ENCODE results near the gene CUEDC1.

The CUEDC1 gene

DNA sequence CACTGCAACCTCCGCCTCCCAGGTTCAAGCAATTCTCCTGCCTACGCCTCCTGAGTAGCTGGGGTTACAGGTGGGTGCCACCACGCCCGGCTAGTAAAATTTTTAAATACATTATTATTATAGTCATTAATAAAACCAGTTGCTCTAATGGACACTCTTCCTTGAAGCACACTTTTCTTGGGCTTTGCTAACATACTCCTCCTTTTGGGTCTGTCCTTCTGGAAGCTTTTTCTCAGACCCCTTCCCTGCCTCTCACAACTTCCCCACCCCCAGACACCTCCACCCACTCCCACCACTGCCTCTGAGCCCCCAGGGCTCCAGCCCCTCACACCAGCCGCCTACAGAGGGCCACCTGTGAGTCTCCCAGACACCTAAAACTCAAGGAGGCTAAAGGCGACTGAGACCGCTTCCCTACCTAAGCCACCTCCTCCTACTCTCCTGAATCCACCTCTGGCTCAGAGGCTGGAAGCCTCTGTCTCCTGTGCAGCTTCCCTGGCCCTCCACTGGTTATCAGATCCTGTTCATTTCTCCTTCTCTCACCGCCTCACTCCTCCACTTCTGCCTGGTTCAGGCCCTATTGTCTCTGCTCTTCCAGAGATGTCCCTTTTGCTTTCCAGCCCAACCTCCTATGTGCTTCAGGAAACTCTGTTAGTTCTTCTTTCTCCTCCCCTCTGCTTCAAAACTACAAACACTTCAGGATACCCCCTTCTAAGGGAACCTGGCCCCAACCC is 2.1 kb upstream of the CUEDC1 start:
- no peak for DNase-seq

DNA sequence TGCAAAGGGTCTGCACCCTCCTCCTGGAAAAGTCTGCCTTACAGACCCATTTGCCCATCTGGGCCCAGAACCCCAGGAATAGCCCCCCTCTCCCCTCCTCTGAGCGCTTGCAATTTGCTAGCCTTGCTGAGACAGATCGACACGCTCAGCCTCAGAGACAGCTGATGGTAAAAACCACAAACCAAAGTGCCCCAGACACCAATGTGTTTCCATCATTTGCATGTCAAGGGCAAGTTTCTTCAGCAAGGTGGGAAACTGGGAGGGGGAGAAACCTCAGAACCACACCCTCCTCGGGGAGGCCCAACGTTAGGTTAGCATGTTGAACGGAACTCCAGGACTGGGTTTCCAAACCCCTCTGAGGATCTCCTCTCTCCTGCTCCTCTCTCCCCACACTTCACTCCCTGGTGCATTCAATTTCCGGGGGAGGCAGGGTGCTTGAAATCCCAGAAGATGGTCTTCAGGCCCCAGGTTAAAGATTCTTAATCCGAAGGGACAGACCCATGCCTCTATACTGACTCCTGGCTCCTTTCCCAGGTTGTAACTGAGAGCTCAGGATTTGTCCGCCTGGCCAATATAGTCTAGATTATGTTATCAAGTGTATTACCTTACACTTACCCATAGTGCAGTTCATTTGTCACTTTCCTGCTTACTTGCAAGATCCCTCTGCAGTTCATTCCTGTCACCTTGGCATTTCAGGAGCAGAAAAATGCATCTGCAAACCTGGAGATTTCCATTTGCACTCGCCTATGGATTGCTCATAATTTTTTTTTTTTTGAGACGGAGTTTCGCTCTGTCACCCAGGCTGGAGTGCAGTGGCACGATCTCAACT is 1.3 kb upstream of the CUEDC1 start:
- DNase-seq: peak; percentile 59

DNA sequence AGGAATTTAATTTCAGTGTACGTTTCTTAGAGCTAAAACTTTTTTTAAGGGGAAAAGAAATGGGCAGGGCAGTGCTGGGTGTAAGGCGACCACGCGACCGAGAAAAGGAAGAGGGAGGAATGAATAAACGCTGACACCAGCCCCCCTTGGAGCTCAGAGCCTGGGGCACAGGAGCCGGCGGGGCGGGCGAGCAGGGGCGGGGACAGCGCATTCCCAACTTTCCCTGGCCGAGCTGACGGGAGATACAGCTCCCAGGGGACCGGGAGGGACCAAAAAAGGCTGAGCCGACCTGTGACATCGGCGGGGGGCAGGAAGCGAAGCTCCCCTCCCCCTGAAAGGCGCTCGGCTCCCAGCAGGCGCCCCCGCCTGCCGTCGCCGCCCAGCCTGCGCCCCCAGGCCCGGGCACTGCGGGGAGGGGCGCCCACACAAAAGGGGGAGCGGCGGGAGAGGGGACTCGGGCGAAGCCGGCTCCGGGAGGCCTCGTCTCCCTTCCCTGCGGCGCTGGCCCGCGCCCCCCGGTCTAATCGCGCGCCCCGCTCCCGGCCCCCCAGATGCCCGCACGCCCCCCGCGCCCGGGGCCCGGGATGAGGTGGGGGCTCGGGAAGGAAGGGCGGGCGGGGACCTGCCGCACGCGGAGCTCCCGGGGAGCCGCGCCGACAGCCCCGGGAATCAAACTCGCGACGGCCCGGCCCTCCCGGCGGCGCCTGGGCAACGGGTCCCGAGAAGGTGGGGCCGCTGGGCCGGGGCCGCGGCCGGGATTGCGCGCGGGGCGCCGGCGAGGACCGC is 622 bp downstream of the CUEDC1 start:
- no peak for DNase-seq

DNA sequence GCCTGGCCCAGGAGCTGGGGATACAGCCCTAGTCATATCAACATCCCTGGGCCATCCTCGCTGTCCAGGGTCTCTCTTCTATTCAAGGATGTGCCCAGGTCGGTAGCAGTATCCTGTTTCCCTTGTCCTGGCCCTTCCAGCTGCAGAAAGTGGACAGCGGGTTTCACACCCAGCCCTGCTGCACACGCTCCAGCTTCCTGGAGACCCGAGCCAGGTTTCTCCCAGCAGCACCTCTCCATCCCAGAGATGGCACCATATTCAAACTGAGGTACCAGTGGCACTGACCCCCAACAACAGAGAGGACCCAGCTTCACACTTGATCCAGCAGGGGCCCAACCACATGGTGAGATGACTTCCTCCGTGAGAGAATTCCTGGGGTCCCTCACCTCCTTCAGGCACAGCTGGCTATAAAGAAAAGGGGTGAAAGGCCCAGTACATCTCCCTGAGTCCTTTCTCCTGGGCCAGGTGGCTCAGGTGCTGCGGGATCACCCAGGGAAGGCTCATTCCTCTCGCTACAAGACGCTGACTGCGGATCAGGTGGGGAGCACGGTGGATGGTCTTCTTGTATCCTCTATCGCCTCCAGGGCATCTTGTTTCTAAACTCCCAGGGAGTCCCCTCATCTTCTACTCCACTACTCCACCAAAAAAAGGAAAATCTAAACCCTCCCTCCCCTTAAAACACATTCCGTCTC is 1.4 kb downstream of the CUEDC1 start:
- no peak for DNase-seq

DNA sequence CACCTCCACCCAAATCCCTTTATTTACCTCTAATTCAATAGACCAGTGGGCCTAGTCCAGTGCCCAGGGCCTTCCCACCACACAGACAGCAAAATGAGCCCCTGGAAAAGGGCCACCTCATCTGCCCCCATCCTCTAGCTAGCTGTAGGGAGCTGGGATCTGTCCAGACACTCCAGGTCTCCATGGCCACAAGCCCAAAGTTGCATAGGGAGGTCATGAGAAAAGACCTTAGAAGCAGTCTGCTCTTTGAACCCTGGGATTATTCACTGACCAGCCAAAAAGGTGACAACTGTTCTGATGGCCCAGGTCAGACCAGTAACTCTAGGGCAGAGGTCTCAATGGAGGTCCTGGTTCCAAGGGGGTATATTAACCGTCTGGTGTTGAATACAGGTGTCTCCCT is 2.0 kb downstream of the CUEDC1 start:
- no peak for DNase-seq

DNA sequence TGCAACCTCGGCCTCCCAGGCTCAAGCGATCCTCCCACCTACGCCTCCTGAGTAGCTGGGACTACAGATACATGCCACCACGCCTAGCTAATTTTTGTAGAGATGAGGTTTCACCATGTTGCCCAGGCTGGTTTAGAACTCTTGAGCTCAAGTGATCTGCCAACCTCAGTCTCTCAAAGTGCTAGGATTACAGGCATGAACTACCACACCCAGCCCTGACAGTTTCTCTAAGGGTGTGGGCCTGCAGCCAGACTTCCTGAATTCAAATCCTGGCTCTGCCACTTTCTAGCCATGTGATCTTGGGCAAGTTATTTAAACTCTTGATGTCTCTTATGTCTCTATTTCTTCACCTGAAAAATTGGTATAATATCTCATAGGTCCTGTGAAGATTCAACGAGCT is 5.6 kb downstream of the CUEDC1 start:
- DNase-seq: no peak

DNA sequence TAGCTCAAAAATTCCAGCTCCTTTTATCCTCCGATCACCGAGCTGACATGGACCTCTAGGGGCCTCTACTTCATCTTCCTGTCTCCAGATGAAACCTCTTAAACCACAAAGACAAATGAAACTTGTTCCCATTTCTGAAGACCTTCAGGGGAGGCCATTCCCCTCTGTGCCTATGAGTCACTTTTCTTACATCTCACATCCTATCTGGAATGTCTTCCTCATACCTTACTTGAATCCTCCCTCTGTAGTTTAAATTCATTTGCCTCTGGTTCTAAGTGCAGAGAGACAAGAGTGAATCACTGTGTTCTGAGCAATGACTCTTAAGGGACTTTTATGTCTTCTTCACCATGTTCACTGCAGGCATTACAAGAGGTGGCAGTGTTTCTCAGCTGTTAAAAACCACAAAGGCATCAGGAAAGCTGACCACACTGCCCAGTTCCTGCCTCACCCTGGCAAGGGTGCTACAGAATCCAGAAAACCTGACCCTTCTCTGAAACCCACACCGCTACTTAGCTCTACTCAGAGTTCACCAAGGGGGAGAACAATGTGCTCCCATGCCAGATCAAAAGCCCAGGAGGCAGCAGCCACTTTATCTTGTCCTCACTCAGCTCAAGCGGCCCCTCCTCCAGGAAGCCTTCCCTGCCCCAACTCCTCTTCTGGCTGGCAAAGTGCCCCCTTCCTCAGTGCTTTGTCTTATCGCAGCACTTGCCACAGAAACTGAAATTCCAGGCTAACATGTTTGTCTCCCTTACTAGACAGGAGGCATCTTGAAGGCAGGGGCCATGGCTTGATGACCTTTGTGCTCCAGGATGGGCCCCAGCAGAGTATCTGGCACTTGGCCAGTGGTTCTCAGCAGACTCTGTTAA is 6.4 kb downstream of the CUEDC1 start:
- DNase-seq: no peak

DNA sequence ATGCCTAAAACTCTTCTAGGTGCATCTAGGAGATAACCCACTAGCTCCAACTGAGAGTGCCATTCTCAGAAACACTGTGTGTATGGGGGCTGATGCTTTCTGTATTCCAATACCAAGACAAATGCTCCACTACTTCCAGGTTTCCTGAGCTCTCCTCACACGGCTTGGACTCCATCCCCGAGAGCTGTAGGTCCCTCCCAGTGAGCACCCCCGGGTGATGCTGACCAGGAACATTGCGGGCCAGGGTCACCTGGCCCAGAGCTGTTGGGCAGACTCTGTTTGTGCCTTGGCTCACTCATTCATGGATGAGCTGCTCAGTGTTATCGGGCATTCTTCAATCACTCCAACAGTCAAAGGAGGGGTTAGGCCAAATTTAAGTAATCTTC is 7.0 kb downstream of the CUEDC1 start:
- DNase-seq: no peak

DNA sequence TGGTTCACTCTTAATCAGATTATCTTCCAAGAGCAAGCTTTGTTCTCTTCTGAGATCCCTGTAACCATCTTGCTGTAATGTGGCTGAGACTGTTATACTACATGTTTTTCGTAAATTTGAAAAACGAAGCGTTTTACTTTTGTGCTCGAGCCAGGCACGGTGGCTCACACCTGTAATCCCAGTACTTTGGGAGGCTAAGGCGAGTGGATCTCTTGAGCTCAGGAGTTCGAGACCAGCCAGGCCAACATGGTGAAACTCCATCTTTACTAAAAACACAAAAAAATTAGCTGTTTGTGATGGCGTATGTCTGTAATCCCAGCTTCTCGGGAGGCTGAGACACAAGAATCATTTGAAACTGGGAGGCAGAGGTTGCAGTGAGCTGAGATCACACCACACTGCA is 7.8 kb downstream of the CUEDC1 start:
- no peak for DNase-seq

DNA sequence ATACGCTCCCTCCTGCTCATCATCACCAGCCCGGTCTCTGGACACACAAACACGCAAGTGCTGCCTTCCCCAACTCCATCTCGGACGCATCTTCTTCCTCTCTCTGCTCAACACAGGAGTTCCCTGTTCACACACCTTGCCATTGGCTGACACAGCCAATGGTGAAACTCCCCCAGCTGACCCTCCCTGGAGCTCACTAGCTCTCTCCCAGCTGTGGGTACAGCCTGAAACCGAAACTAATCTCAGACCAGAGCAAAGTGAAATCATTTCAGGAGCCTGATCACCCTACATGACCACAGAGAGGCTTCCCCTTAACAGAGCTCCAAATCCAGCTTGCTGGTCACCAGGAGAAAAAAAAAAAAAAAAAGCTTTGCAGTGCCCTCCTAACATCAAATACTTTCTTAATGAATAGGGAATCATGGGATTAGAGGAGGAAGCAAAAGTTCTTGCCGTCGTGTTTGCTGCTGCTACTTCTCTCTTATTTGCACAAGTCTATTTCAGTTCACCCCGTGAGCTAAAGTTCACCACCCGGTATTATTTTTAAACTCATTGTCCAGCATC is 8.3 kb downstream of the CUEDC1 start:
- peak; percentile 56 for DNase-seq

DNA sequence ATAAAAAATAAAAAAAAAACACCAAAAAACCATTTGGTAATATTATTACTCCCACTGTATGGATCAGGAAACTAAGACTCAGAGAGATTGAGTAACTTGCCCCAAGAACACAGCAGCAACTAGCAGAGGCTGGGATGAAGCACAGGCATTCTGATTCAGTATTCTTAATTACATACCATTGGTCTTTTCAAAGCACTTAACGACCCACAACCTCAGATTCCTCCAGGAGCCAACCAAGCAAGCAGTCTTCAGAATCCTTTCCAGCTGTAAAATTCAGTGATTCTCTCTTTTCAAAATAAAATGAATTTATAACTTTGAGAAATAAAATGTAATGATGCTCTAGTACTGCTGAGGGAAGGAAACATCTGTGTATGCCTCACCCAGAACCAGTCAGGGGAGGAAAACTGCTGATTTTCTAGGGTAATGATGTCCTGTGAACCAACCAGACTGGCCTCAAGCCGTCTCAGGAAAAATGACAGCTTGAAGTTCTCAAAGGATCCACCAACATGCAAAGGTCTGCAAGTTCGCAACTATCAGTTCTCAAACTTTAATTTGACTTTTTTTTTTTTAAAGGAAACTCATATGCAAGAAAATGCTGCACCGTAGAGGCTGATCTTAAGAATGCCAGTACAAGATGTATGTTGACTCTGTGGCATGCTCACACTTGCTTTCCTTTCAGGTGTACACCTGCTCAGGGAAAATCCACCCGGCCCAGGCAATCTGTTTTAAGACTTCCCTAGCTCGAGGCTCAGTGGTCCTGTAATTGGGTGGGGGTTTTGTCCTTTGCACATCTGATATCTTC is 9.0 kb downstream of the CUEDC1 start:
- no peak for DNase-seq

DNA sequence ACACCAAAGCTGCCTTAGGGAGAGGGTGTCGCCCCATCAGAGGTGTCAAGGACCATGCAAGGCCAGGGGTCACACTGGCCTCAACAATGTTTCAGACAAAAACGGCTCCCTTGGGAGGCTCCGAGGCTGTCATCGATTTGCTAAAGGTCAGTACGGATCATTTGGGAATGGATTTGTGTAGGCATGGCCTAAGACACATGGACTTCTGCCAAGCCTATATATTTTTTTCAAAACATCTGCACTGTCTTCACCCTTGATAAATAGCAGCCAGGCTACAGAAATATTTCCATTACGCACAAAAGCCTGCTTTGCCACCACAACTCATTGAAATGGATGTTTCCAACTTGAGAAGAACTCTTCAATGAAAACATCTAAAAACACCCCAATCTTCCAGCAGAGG is 10.3 kb downstream of the CUEDC1 start:
- no peak for DNase-seq

DNA sequence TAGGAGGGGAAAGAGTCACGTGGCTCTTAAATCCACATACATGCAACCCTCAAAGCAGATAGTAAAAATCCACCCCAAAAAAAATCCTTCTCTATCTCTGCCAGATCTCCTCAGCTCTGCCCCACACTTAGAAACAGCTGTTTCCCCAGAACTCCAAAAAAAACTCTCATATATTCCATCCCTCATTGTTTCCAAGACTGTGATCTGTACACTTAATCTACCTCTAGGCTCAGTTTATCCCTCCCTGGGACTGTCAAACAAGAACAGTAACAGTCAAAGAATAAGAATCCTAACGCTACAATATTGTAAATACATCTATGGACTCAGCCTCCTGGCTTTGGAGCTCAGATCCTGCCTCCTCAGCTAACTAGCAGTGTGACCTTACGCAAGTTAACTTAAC is 11.6 kb downstream of the CUEDC1 start:
- no peak for DNase-seq

DNA sequence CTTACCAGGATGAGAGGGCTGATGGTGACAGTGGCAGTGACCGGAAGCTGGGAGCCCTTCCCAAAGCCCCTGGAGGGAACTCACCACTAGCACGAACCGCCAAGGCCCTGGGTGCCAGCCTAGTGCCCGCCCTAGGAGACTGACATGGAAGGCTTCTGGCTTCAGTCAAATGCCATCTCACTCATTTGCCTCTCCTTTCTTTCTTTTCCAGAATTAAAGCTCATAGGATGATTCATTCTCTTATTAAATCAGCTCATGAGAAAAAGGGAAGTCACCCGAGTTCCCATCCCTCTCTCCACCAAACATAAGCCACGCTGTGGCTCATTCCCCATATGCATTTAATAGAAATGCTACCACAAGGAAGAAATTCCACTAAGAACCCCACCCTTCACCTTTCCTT is 12.1 kb downstream of the CUEDC1 start:
- no peak for DNase-seq

DNA sequence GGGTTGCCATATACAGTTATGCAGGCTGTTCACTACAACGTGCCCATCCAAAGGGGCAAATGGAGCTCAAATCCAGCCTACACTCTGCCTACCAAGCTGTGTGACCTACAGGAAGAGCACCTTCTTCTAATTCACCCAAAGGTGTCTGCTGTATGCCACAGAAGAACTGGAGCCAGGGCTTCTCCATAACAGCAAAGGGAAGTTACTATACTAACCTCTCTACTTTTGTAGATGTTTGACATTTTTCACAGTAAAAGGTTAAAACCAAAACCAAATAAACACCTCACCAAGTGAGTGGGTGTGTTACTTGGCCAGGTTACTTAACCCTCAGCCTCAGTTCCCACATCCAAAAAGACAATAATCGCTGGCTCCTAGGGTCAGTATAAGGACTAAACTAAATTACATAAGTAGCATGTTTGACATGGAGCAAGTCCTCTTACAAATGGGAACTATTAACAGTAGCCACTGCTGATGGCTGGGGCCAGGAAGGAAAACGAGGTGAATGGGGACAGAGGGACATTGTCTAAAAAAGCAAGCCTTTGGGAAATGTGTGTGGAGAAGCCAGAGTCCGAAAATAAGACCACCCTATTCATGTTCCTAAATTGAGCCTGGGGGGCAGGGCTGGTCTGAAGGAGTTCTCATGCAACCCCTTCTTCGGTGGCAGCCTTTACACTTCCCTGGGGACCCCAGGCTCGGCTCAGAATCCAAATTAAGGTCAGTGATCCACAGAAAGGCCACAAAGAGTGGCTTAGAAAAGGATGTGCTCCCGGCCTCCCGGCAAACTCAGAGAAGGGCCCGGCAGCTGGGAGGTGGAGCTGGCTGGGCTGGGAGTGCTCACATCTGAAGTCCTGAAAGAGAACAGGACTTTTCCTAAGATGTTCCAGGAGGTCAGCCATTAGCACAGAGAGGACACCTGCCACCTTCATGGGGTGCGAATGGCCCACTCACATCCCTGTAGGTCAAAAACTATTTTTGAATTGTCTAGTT is 13.5 kb downstream of the CUEDC1 start:
- DNase-seq: no peak

DNA sequence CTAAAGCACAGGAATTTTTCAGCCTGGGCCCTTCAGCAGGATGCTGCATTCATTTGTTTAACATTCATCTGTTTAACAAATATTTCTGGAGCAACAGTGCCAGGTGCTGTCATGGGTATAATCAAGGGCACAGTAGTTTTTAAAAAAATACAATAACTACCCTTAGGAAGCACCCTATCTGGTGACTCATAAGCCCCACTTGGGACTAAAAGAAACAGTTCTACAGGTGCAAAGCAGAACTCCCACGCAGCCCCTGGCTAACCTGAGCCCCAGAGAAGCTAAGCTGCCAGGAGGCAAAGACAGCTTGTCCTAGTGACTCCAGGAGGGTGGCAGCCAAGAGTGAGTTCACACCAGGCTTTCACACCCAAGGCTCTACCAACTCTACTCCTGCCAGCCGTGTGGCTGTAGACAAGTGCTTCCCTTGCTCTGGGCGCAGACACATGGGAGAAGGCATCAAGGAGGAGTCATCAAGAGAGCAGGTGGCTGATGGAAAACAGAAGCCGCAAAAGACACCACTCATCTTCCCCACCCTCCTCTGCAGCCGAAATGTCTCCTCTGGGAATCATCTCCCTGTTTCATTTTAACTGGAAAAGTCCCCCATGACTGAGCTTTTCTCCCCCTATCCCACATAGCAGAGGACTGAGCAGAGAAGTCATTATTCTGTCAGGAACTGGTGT is 14.4 kb downstream of the CUEDC1 start:
- DNase-seq: no peak

DNA sequence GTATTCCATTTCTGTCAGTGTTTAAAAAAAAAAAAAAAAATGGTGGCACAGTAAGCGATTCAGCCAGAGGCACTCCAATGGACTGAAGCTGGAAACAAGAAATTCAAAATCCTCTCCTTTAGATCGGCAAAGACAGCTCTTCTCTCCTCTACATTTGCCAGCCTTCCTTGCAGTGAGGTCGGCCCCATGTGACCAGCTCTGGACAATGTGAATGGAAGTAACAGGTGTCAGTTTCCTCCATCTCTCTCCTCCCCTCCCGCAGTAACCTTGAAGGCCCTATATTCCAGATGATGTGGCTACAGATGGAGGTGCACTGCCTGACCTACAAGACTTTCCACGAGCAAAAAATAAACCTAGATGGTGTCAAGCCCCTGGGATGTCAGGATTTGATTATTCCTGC is 15.0 kb downstream of the CUEDC1 start:
- no peak for DNase-seq

DNA sequence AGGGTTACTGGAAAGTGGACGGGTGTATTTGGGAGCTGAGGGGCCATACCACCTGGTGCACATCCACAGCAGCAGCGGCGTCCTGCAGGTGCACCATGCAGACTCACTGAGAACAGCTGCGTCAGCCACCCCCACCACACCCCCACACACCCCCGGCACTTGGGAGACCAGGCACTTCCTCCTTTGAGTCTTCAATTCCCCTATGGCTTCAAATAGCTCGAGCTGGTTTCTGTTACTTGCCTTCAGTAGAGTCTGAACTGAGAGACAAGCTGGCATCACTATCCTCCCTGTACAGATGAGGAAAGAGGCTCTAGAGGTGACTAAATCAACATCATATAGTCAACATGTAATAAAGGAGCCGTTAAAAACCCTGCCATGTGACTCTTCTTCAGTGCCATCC is 15.4 kb downstream of the CUEDC1 start:
- no peak for DNase-seq

DNA sequence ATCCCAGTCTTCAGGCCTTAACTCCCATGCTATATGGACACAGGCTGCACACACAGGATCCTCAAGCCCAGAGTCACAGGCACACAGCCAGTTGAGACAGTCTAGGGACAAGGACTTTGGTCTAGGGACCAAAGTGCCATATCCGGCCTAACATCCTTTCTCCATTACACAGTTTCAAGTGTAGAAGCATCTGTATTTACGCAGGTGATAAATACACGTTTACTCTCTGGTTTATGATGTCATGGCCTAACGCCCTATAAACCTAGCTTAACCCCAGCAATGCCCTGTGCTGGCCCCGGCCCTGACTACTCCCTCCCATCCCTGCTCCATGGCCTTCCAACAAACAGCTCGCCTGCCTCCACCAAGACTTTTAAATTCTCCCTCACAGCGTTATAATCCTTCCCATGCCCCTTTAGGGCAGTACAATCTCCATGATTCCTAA is 17.1 kb downstream of the CUEDC1 start:
- no peak for DNase-seq

Data from CD4-positive, alpha-beta T cell treated with Interleukin-10 for 1 hour (primary cell).